GM19438 (cell line): ENCODE measurements around the gene MED27.

Source experiments
- ATAC-seq: cut with Tn5 transposase; IDR thresholded peaks from one replicate; pipeline ENCODE4 v1.9.1; 2021; ENCODE audit warnings: low read depth; ENCODE audit not compliant: unreplicated experiment

Gene MED27

GRCh38 chr9:131867611-131868192 lies 212.0 kb downstream of the MED27 start:
- ATAC-seq, result no peak

- no peak for ATAC-seq
Observed at GRCh38 chr9:131865446-131866195, 214.0 kb downstream of the MED27 start.

DNA sequence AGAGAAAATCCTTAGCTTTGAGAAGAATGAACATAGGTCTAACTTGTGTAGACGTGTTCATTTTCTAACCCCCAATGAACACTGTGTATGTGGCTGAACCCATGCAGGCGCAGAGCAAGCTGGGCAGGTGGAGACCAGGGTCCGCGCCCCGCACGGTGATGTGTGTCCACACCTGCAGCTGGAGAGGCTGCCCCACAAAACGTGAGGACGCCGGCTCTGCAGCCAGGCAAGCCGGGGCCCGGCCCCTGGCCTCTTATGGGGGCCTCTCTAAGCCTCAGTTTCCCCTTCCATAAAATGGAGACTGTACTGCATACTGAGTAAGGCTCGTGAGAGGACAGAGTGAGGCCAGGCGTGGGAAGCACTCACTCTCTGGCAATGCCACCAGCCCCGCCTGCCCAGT lies 215.1 kb downstream of the MED27 start:
- no peak for ATAC-seq

- no peak for ATAC-seq
Observed at GRCh38 chr9:131863306-131863896, 216.3 kb downstream of the MED27 start.

DNA sequence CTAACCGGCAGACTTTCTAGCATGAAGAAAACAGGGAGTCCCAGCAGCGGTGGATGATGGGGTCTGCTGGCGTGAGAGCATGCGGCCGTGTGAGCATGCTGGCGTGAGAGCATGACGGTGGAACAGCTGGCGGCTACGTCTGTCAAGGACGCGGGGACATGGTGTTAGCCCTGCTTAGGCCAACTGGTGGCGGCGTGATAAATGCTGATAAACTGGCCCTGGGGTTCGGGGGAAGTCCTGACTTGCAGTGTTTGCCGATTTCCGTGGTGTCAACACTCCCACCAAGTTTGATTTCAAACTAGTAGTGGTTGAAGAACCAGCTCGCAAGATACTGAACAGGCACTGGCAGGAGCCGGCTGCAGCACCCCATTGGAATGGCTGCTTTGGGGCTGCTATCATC lies 217.4 kb downstream of the MED27 start:
- ATAC-seq, result no peak

GRCh38 chr9:131860430-131860829 lies 219.2 kb downstream of the MED27 start:
- ATAC-seq, result no peak

DNA sequence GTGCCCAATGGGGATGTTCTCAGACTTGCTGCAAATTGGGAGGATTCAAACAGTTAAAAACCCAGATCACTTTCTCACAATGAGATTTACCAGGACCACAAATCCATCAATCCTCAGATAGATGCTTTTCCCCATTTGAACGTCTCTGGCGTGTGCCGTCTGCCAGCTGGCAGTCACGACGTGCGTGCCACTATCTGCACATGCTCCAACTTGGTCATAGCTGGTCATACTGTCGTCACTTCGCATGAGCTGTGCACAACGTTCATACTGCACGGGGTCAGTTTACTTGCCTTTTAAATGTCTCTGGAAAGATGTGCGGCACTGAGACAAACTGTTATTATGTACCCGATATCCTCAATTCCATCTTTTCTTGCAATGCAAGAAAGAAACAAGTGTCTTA lies 221.5 kb downstream of the MED27 start:
- no peak for ATAC-seq

- no peak for ATAC-seq
Observed at GRCh38 chr9:131856105-131856504, 223.6 kb downstream of the MED27 start.

- no peak for ATAC-seq
Observed at GRCh38 chr9:131854896-131855613, 224.6 kb downstream of the MED27 start.

GRCh38 chr9:131854334-131854733 lies 225.3 kb downstream of the MED27 start:
- ATAC-seq, result no peak

DNA sequence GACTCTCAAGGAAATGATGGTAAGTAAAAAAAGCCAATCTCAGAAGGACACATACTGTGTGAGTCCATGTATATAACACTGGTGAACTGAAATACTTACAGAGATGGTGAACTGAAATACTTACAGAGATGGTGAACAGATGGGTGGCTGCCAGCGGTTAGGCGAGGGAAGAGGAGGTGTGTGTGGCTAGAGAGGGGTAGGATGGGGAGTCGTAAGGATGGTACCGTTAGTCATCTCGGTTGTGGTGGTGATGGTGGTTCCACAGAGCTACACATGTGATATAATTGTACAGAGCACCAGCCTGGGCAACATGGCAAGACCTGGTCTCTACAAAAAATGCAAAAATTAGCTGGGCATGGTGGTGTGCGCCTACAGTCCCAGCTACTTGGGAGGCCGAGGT lies 226.2 kb downstream of the MED27 start:
- ATAC-seq, result no peak

GRCh38 chr9:131851414-131851813 lies 228.3 kb downstream of the MED27 start:
- ATAC-seq, result no peak

GRCh38 chr9:131849391-131849790 lies 230.3 kb downstream of the MED27 start:
- no peak for ATAC-seq

- ATAC-seq, result no peak
Observed at GRCh38 chr9:131848570-131849160, 231.0 kb downstream of the MED27 start.

DNA sequence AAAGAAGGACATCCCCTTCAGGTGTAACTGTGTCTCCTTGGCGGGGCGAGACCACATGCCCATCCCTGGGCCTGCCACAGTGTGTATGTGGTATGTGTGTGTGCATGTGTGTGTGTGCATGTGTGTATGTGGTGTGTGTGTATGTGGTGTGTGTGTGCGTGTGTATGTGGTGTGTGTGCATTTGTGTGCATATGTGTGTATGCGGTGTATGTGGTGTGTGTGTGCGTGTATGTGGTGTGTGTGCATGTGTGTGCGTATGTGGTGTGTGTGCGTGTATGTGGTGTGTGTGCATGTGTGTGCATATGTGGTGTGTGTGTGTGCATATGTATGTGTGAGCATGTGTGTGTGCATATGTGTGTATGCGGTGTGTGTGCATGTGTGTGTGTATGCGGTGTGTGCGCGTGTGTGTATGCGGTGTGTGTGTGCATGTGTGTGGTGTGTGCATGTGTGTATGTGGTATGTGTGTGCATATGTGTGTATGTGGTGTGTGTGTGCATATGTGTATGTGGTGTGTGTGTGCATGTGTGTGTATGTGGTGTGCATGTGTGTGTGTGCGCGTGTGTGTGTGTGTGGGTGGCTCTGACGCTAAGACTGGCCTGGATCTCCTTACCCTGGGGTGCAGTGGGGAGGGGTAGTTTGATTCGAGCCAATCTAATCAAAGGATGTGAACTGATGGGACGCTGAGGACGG lies 231.9 kb downstream of the MED27 start:
- no peak for ATAC-seq

GRCh38 chr9:131845305-131846298 lies 234.1 kb downstream of the MED27 start:
- ATAC-seq, result no peak

DNA sequence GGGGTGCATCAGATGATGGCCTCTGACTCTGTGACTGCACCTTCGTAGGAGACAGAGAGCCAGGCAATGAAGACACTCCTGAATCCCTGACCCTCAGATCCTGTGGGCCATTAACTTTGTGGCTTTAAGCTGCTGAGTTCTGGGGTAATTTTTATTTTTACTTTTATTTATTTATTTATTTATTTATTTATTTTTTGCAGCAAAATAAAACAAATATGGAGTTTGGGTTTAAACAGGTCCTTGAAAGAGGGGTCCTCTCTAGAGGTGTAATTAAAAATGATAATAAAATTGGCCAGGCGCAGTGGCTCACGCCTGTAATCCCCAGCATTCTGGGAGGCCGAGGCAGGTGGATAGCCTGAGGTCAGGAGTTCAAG lies 234.9 kb downstream of the MED27 start:
- no peak for ATAC-seq

DNA sequence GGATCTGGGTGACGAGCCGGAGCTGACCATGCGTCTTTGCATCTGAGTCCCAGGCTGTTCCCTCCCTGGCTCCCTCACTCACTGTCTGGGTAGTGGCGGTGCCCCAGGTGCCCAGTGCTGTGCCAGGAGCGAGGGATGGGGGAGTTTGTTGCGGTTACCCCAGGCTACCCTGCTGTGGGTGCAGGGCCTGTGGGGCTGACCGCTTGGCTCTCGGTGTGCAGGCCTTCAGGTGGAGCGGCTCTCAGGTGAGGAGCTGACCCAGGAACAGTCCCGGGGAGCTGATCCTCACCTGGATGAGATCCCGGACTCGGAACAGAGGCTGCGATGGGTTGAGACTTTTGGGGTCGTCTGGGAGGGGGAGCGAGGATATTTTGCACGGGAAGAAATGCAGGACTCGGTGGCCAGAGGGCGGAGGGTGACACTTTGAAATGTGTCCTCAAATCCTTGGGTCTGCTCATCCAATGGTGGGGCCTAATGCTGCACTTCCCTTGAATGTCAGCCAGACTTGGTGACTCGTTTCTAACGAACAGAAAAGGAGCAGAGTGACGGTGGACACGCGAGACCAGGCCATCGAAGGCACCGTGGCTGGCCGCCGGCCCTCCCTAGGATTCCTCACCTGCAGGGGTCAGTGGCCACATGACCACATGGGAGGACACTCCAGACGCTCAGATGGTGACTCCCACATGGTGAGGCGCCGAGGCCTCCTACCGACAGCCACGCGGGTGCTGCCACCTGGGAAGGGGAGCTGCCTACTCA lies 235.5 kb downstream of the MED27 start:
- ATAC-seq, result no peak
